H1 (cell line): ENCODE data around the gene APH1B. TPM values are rescaled to one million over a fixed set of nuclear protein-coding genes. Genes with fewer than 3 reads are reported as not detected.

ENCODE experiments used
- CTCF ChIA-PET: fragments of 300-600 bp; sonication (Branson Sonifier 250); formaldehyde crosslinking; loops from one replicate; lab custom pipeline; 2021; ENCODE audit not compliant: partially characterized antibody; lab: Charles Lee
- POLR2A ChIA-PET: fragments of 300-600 bp; sonication (Branson Sonifier 250); formaldehyde crosslinking; loops from one replicate; lab custom pipeline; 2021; ENCODE audit warnings: inconsistent platforms; ENCODE audit not compliant: partially characterized antibody; lab: Charles Lee
- DNase-seq, 2 experiments: peaks; one replicate each; pipeline versions ENCODE4 v3.0.0 to v3.0.0-alpha.2; 2010 to 2022; ENCODE audit warnings: low spot score in 2 of 2, low read depth in 1 of 2, mixed read lengths in 1 of 2
- FAIRE-seq: peaks from 2 replicates; lab custom pipeline; 2011; peaks lifted over from hg19 to GRCh38; lab: Jason Lieb, UNC
- H2AFZ ChIP-seq: 2 replicates; pipeline ENCODE4 v1.8.1; 2012; ENCODE audit warnings: low read length, inconsistent platforms
- H2AK5ac ChIP-seq: 2 replicates; pipeline ENCODE4 v1.6.1; 2013; ENCODE audit warnings: low read depth, low read length
- H2BK120ac ChIP-seq: replicated peaks from 2 replicates; pipeline ENCODE3; 2013; ENCODE audit warnings: low read depth, low read length, inconsistent platforms
- H2BK12ac ChIP-seq: 2 replicates; pipeline ENCODE4 v1.6.1; 2013; ENCODE audit warnings: low read depth, low read length
- H2BK15ac ChIP-seq: 2 replicates; pipeline ENCODE4 v1.6.1; 2013; ENCODE audit warnings: low read length
- H2BK20ac ChIP-seq: 2 replicates; pipeline ENCODE4 v1.6.1; 2013; ENCODE audit warnings: low read length
- H2BK5ac ChIP-seq: 2 replicates; pipeline ENCODE4 v1.6.1; 2013; ENCODE audit warnings: low read depth, low read length
- H3K14ac ChIP-seq: 2 replicates; pipeline ENCODE4 v1.6.1; 2013; ENCODE audit warnings: inconsistent platforms; ENCODE audit not compliant: insufficient read length
- H3K18ac ChIP-seq: 2 replicates; pipeline ENCODE4 v1.6.1; 2013; ENCODE audit warnings: low read length; ENCODE audit errors: extremely low read depth
- H3K23ac ChIP-seq: 2 replicates; pipeline ENCODE4 v1.6.1; 2013; ENCODE audit warnings: inconsistent platforms; ENCODE audit not compliant: insufficient read length
- H3K23me2 ChIP-seq: 2 replicates; pipeline ENCODE4 v1.6.1; 2013; ENCODE audit warnings: low read depth, low read length
- H3K27ac ChIP-seq: 2 replicates; pipeline ENCODE4 v1.6.1; 2011; ENCODE audit warnings: low read depth, low read length, inconsistent platforms
- H3K27me3 ChIP-seq, 4 experiments: replicated peaks in 1 of 4; 1 replicate in 1 of 4; 2 replicates in 3 of 4; pipeline versions ENCODE4 v1.6.1 to v1.8.1; 2011 to 2013; ENCODE audit warnings: low read length in 3 of 4, mild to moderate bottlenecking in 3 of 4, inconsistent platforms in 2 of 4, mixed read lengths in 2 of 4, moderate library complexity in 1 of 4; ENCODE audit not compliant: control insufficient read depth in 3 of 4, insufficient read depth in 3 of 4; ENCODE audit errors: extremely low read depth in 1 of 4
- H3K36me3 ChIP-seq, 4 experiments: 2 replicates each; pipeline versions ENCODE4 v1.6.1 to v1.8.1; 2011 to 2013; ENCODE audit warnings: mild to moderate bottlenecking in 4 of 4, low read length in 3 of 4, moderate library complexity in 2 of 4, control low read depth in 1 of 4, inconsistent platforms in 1 of 4; ENCODE audit not compliant: insufficient read depth in 4 of 4, control insufficient read depth in 2 of 4
- H3K4ac ChIP-seq: replicated peaks from 2 replicates; pipeline ENCODE3; 2013; ENCODE audit warnings: low read length, low read depth, mixed read lengths, inconsistent platforms; ENCODE audit not compliant: insufficient read length
- H3K4me1 ChIP-seq, 4 experiments: replicated peaks in 1 of 4; 1 replicate in 1 of 4; 2 replicates in 3 of 4; pipeline versions ENCODE4 v1.6.1 to v1.8.1; 2011 to 2013; ENCODE audit warnings: low read length in 3 of 4, inconsistent platforms in 2 of 4, mixed read lengths in 1 of 4; ENCODE audit not compliant: insufficient read depth in 4 of 4, control insufficient read depth in 3 of 4
- H3K4me2 ChIP-seq, 2 experiments: 2 replicates each; pipeline versions ENCODE4 v1.6.1 to v1.8.1; 2011 to 2013; ENCODE audit warnings: low read depth in 2 of 2, low read length in 2 of 2, control low read depth in 1 of 2, inconsistent platforms in 1 of 2, mild to moderate bottlenecking in 1 of 2; ENCODE audit not compliant: insufficient read depth in 1 of 2
- H3K4me3 ChIP-seq, 4 experiments: fragments of 200-600, 300-600 bp in 1 of 4; sonication (generic), shearing (Covaris generic), sonication (Bioruptor Twin) in 1 of 4; 2 replicates each; pipeline versions ENCODE4 v1.5.1 to v1.8.1; 2011 to 2016; ENCODE audit warnings: low read length in 4 of 4, low read depth in 3 of 4, control low read depth in 2 of 4, inconsistent platforms in 2 of 4, mild to moderate bottlenecking in 2 of 4, mixed read lengths in 1 of 4, moderate library complexity in 1 of 4; ENCODE audit not compliant: insufficient read depth in 2 of 4; ENCODE audit errors: extremely low read depth in 1 of 4
- H3K56ac ChIP-seq: replicated peaks from 2 replicates; pipeline ENCODE3; 2013; ENCODE audit warnings: low read depth, mild to moderate bottlenecking, mixed read lengths, low read length, inconsistent platforms; ENCODE audit not compliant: insufficient read length
- H3K79me1 ChIP-seq: 2 replicates; pipeline ENCODE4 v1.6.1; 2013; ENCODE audit warnings: low read depth, low read length, control low read depth
- H3K79me2 ChIP-seq, 2 experiments: 2 replicates each; pipeline versions ENCODE4 v1.6.1 to v1.8.1; 2012 to 2013; ENCODE audit warnings: low read length in 2 of 2, mild to moderate bottlenecking in 2 of 2, inconsistent platforms in 1 of 2; ENCODE audit not compliant: insufficient read depth in 2 of 2, control insufficient read depth in 1 of 2
- H3K9ac ChIP-seq, 4 experiments: replicated peaks in 1 of 4; 1 replicate in 1 of 4; 2 replicates in 3 of 4; pipeline versions ENCODE4 v1.6.1 to v1.8.1; 2011 to 2013; ENCODE audit warnings: low read depth in 3 of 4, low read length in 3 of 4, control low read depth in 2 of 4, mild to moderate bottlenecking in 2 of 4, moderate library complexity in 2 of 4, inconsistent platforms in 1 of 4; ENCODE audit errors: extremely low read depth in 1 of 4
- H3K9me3 ChIP-seq, 2 experiments: 2 replicates each; pipeline versions ENCODE4 v1.6.1 to v1.8.1; 2012 to 2013; ENCODE audit warnings: mild to moderate bottlenecking in 2 of 2, moderate library complexity in 2 of 2, control low read depth in 1 of 2, inconsistent platforms in 1 of 2, low read depth in 1 of 2, low read length in 1 of 2, mixed read lengths in 1 of 2; ENCODE audit not compliant: insufficient read depth in 2 of 2
- H4K20me1 ChIP-seq, 2 experiments: replicated peaks in 1 of 2; 2 replicates each; pipeline versions ENCODE3 to v1.8.1; 2011 to 2013; ENCODE audit warnings: inconsistent platforms in 2 of 2, low read length in 2 of 2, mild to moderate bottlenecking in 1 of 2; ENCODE audit not compliant: insufficient read depth in 2 of 2, control insufficient read depth in 1 of 2
- H4K5ac ChIP-seq: 2 replicates; pipeline ENCODE4 v1.6.1; 2013; ENCODE audit warnings: low read length, low read depth, mixed read lengths, inconsistent platforms; ENCODE audit not compliant: insufficient read length
- H4K8ac ChIP-seq: 2 replicates; pipeline ENCODE4 v1.8.0; 2013; ENCODE audit warnings: mild to moderate bottlenecking, moderate library complexity, low read length, inconsistent platforms; ENCODE audit not compliant: insufficient read depth; ENCODE audit errors: extremely low read depth
- H4K91ac ChIP-seq: replicated peaks from 2 replicates; pipeline ENCODE3; 2013; ENCODE audit warnings: low read length, mixed read lengths, inconsistent platforms; ENCODE audit not compliant: insufficient read length
- JUND ChIP-seq: IDR thresholded peaks from 2 replicates; pipeline ENCODE4 v1.6.1; 2011; ENCODE audit warnings: mild to moderate bottlenecking, improper control_type of control experiment, low read length
- RFX5 ChIP-seq: IDR thresholded peaks from 2 replicates; pipeline ENCODE4 v1.6.1; 2011; ENCODE audit warnings: low read depth, low read length, improper control_type of control experiment, borderline replicate concordance
- SIX5 ChIP-seq: IDR thresholded peaks from 2 replicates; pipeline ENCODE4 v1.6.1; 2011; ENCODE audit warnings: mild to moderate bottlenecking, low read depth, low read length
- TCF12 ChIP-seq: IDR thresholded peaks from 2 replicates; pipeline ENCODE4 v1.6.1; 2011; ENCODE audit warnings: low read depth, mild to moderate bottlenecking, low read length
- ZNF274 ChIP-seq: IDR thresholded peaks from 2 replicates; pipeline ENCODE4 v1.7.0; 2012; ENCODE audit warnings: low read length, borderline replicate concordance; ENCODE audit errors: extremely low read depth
- WGBS, 2 experiments: shearing (Covaris generic) in 1 of 2; methylation state at CpG; one replicate each; pipeline versions ENCODE4 v1.1.6 to v1.1.7; 2013 to 2015; ENCODE audit warnings: low lambda C conversion rate in 2 of 2, mixed read lengths in 2 of 2, inconsistent platforms in 1 of 2, low coverage in 1 of 2, missing lambda C conversion rate in 1 of 2; ENCODE audit not compliant: insufficient replicate concordance in 2 of 2, insufficient coverage in 1 of 2, insufficient read length in 1 of 2; ENCODE audit errors: extremely low coverage in 1 of 2, missing lambda C conversion rate in 1 of 2; 5-methylcytosine and 5-hydroxymethylcytosine counted together
- polyA plus RNA-seq, 7 experiments: library from polyadenylated mRNA; depleted of rRNA in 3 of 7; stranded (reverse) in 5 of 7; unstranded in 2 of 7; fragments of >200 nt in 5 of 7; fragments of 200-250 nt in 2 of 7; gene quantifications; 1 replicate in 5 of 7; 2 replicates in 1 of 7; 4 replicates in 1 of 7; pipeline versions ENCODE4 v1.2.1 to v1.2.3, GENCODE V29; 2011 to 2013; ENCODE audit warnings: missing spikeins in 2 of 7, mixed read lengths in 2 of 7
- total RNA-seq: library from RNA; stranded (reverse); fragmentation: NEBNext Ultra II Directional; extraction: Animal tissue kit (Norgen Biotek cat#: 25700); gene quantifications from 2 replicates; pipeline ENCODE4 v1.2.1, GENCODE V29; 2021
- TF ChIP-seq, protein P1 (sequence below): IDR thresholded peaks from 2 replicates; pipeline ENCODE4 v1.6.1; 2011; ENCODE audit warnings: low read depth, mild to moderate bottlenecking, low read length; ENCODE audit not compliant: insufficient read depth

Gene APH1B
- total and polyA plus RNA-seq, 2 of the 8 experiments (the other 6 are each of a cell fraction or from before 2014, with no cell fraction given) = 11.5 to 22.9 TPM

DNA sequence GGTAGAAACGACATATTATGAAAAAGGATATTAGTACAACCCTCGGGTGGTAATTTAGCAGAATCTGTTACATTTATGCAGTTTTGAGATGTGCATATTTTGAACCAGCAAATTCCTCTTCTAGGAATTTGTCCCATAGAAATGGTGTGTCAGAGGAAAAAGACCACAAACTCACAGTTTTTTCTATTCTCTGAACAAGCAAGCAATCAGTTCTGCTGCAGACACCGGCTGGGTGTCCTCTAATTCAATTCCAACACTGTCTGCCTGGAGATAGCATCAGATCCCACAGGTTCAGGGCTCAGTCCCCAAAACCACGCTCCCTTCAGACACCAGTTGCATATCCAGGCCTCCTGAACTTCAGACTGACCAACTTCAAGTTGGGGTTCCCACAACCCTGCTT, 36.4 kb downstream of the APH1B start:
- Histone ChIP-seq H3K18ac (no peak overlapping the region), H4K5ac (no peak overlapping the region), H4K8ac (no peak overlapping the region), H3K23me2 (no peaks in the 10 kb centered on the region), H2AK5ac (no peak overlapping the region), H4K20me1 (no peaks in the 10 kb centered on the region), H3K9ac (no peak overlapping the region), H2BK5ac (no peak overlapping the region; the same call in 1 of the 2 replicates), H3K79me2 (0 out of 4 replicates have a peak, but pooled peaks cover 0 to 3% of the 10 kb centered on the region in 2 experiments), H3K23ac (no peak overlapping the region), H2BK12ac (peak overlapping the region; percentile 84; the same call in 1 of the 2 replicates), H3K4ac (no peak overlapping the region), H3K27me3 (no peaks in the 10 kb centered on the region), H3K9me3 (no peaks in the 10 kb centered on the region), H3K27ac (no peak overlapping the region), H2BK120ac (no peak overlapping the region), H2BK20ac (peak overlapping the region; percentile 51; the same call in 1 of the 2 replicates), H3K79me1 (no peaks in the 10 kb centered on the region), H2BK15ac (no peak overlapping the region), H3K4me1 (peaks cover 0 to 19% (median 12%) of the 10 kb centered on the region in 4 experiments), H3K36me3 (no peaks in the 10 kb centered on the region), H4K91ac (no peak overlapping the region), H3K4me3 (no peak overlapping the region), H2AFZ (no peak overlapping the region), H3K56ac (no peak overlapping the region), H3K4me2 (no peak overlapping the region), H3K14ac (no peak overlapping the region)
- DNase-seq = no peak
- TF ChIP-seq JUND = no peak
- TF ChIP-seq TCF12 = no peak
- no peak for TF ChIP-seq SIX5
- TF ChIP-seq, protein P1, sequence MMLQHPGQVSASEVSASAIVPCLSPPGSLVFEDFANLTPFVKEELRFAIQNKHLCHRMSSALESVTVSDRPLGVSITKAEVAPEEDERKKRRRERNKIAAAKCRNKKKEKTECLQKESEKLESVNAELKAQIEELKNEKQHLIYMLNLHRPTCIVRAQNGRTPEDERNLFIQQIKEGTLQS = no peak
- no peak for TF ChIP-seq RFX5
- TF ChIP-seq ZNF274 = no peak
- POLR2A ChIA-PET = interaction anchor here (1.3 kb wide), 1 partner anchor 16 kb away, joined by 3 read pairs; no protein-coding TSS in a partner anchor
- no peak for FAIRE-seq
- CTCF ChIA-PET = interaction anchor here (1.0 kb wide), 1 partner anchor 15 kb away, joined by 3 read pairs; no protein-coding TSS in a partner anchor
- WGBS, 2 experiments = 87% methylated on average over 4 of the region's 4 CpGs; no CpG with 5 or more reads in 1 of the 2 experiments
